Measurements from ENCODE around the gene CELSR1.

DNA sequence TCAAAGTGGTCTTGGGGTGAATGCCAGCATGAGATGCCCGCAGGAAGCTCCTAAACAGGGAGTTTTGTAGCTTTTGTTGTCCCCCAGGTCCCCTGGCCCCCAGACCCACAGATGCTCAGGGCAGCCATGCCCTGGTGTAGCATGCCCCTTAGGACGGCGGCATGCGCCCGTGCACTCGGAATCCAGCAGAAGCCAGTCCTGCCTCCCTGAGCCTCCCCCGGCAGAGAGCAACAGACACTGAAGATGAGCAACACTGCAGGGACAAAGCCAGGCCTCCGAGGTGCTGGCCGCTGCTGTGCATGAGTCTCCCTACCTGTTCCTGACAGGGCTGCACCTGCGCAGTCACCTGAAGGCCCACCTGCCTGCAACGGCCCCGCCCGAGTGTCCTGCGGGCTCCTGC, 142.8 kb downstream of the CELSR1 start:
- TF ChIP-seq, protein P1, sequence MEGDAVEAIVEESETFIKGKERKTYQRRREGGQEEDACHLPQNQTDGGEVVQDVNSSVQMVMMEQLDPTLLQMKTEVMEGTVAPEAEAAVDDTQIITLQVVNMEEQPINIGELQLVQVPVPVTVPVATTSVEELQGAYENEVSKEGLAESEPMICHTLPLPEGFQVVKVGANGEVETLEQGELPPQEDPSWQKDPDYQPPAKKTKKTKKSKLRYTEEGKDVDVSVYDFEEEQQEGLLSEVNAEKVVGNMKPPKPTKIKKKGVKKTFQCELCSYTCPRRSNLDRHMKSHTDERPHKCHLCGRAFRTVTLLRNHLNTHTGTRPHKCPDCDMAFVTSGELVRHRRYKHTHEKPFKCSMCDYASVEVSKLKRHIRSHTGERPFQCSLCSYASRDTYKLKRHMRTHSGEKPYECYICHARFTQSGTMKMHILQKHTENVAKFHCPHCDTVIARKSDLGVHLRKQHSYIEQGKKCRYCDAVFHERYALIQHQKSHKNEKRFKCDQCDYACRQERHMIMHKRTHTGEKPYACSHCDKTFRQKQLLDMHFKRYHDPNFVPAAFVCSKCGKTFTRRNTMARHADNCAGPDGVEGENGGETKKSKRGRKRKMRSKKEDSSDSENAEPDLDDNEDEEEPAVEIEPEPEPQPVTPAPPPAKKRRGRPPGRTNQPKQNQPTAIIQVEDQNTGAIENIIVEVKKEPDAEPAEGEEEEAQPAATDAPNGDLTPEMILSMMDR (IDR thresholded peaks at IDR 0.05): no peak
- no peak for TF ChIP-seq SIN3A (IDR thresholded peaks at IDR 0.05; ENCODE audit: borderline replicate concordance, insufficient read depth, low read depth, low read length)
- no peak for TF ChIP-seq TCF7L2 (IDR thresholded peaks at IDR 0.05; ENCODE audit: low read depth, low read length)
- TF ChIP-seq, protein P2, sequence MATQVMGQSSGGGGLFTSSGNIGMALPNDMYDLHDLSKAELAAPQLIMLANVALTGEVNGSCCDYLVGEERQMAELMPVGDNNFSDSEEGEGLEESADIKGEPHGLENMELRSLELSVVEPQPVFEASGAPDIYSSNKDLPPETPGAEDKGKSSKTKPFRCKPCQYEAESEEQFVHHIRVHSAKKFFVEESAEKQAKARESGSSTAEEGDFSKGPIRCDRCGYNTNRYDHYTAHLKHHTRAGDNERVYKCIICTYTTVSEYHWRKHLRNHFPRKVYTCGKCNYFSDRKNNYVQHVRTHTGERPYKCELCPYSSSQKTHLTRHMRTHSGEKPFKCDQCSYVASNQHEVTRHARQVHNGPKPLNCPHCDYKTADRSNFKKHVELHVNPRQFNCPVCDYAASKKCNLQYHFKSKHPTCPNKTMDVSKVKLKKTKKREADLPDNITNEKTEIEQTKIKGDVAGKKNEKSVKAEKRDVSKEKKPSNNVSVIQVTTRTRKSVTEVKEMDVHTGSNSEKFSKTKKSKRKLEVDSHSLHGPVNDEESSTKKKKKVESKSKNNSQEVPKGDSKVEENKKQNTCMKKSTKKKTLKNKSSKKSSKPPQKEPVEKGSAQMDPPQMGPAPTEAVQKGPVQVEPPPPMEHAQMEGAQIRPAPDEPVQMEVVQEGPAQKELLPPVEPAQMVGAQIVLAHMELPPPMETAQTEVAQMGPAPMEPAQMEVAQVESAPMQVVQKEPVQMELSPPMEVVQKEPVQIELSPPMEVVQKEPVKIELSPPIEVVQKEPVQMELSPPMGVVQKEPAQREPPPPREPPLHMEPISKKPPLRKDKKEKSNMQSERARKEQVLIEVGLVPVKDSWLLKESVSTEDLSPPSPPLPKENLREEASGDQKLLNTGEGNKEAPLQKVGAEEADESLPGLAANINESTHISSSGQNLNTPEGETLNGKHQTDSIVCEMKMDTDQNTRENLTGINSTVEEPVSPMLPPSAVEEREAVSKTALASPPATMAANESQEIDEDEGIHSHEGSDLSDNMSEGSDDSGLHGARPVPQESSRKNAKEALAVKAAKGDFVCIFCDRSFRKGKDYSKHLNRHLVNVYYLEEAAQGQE (IDR thresholded peaks at IDR 0.05; ENCODE audit: insufficient read depth in 1 of 2, low read depth in 2 of 2, low read length in 1 of 2): no peak
